A549 (cell line): ENCODE results near the gene BAIAP2L1. TPM values are rescaled to one million over a fixed set of nuclear protein-coding genes. Genes with fewer than 3 reads are reported as not detected.

ENCODE experiments used
- ATAC-seq, 2 experiments: fragments of 200-7000 bp in 1 of 2; fragments of >200 bp in 1 of 2; cut with Nextera tagmentation in 1 of 2; cut with Tn5 transposase in 1 of 2; 3 replicates each; pipeline versions ENCODE4 v1.8.0 to v1.9.1; 2018 to 2020; ENCODE audit warnings: mild to moderate bottlenecking in 1 of 2, moderate library complexity in 1 of 2
- CTCF ChIA-PET: fragments of 300-600 bp; sonication (Branson Sonifier 250); formaldehyde crosslinking; extraction: SDS; loops from one replicate; lab custom pipeline; 2021; ENCODE audit warnings: antibody characterized with exemption, inconsistent platforms; lab: Yijun Ruan, JAX
- POLR2A ChIA-PET: fragments of 350-600 bp; formaldehyde crosslinking; extraction: SDS; loops from one replicate; lab custom pipeline; 2021; ENCODE audit warnings: antibody characterized with exemption, inconsistent platforms; lab: Yijun Ruan, JAX
- DNase-seq, 2 experiments: peaks; one replicate each; pipeline versions ENCODE4 v3.0.0 to v3.0.0-alpha.2; 2011 to 2016; ENCODE audit warnings: low read depth in 1 of 2, low spot score in 1 of 2
- FAIRE-seq: peaks from 2 replicates; lab custom pipeline; 2011; peaks lifted over from hg19 to GRCh38; lab: Jason Lieb, UNC
- H3K27ac ChIP-seq, 2 experiments: fragments of >200 bp; sonication (Bioruptor Twin); formaldehyde crosslinking; 3 replicates each; pipeline ENCODE4 v1.5.1; 2016 to 2017
- H3K4me1 ChIP-seq: fragments of >200 bp; sonication (Bioruptor Twin); formaldehyde crosslinking; 3 replicates; pipeline ENCODE4 v1.6.1; 2016
- H3K4me2 ChIP-seq: fragments of >200 bp; sonication (Bioruptor Twin); formaldehyde crosslinking; 3 replicates; pipeline ENCODE4 v1.6.1; 2016
- H3K4me3 ChIP-seq: fragments of >200 bp; sonication (Bioruptor Twin); formaldehyde crosslinking; 3 replicates; pipeline ENCODE4 v1.5.1; 2016
- H3K9me3 ChIP-seq: fragments of >200 bp; sonication (Bioruptor Twin); formaldehyde crosslinking; 3 replicates; pipeline ENCODE4 v1.6.1; 2016
- CBX8 ChIP-seq: fragments of 200-600 bp; sonication (generic); IDR thresholded peaks from 2 replicates; pipeline ENCODE4 v1.6.1; 2016
- CHD2 ChIP-seq: fragments of 150-350 bp; IDR thresholded peaks from 2 replicates; pipeline ENCODE4 v1.6.1; 2014; ENCODE audit warnings: low read length; ENCODE audit not compliant: partially characterized antibody
- CHD4 ChIP-seq: fragments of 200-600 bp; sonication (generic); IDR thresholded peaks from 2 replicates; pipeline ENCODE4 v1.6.1; 2016; ENCODE audit warnings: antibody characterized with exemption, mild to moderate bottlenecking, borderline replicate concordance
- EP300 ChIP-seq, 2 experiments: fragments of >200 bp; sonication (Bioruptor Twin); formaldehyde crosslinking; IDR thresholded peaks; 2 replicates in 1 of 2; 3 replicates in 1 of 2; pipeline ENCODE4 v1.6.1; 2016 to 2017
- ESRRA ChIP-seq: fragments of 150-350 bp; IDR thresholded peaks from 2 replicates; pipeline ENCODE4 v1.6.1; 2014; ENCODE audit warnings: mild to moderate bottlenecking, low read length, borderline replicate concordance
- FOSB ChIP-seq: fragments of 250-450 bp; sonication (Bioruptor Pico); IDR thresholded peaks from 2 replicates; pipeline ENCODE4 v1.5.0; 2020; ENCODE audit warnings: mild to moderate bottlenecking, moderate library complexity
- FOSL2 ChIP-seq, 2 experiments: fragments of 450-650 bp in 1 of 2; fragments of >200 bp in 1 of 2; sonication (Bioruptor Twin) in 1 of 2; formaldehyde crosslinking; IDR thresholded peaks; 2 replicates each; pipeline versions ENCODE4 v1.5.0 to v1.6.1; 2016 to 2020; ENCODE audit warnings: mild to moderate bottlenecking in 1 of 2, moderate library complexity in 1 of 2
- FOXS1 ChIP-seq: fragments of 250-450 bp; sonication (Bioruptor Pico); IDR thresholded peaks from 2 replicates; pipeline ENCODE4 v1.5.0; 2020; ENCODE audit warnings: mild to moderate bottlenecking, moderate library complexity
- HDAC2 ChIP-seq: fragments of 200-600 bp; sonication (generic); IDR thresholded peaks from 2 replicates; pipeline ENCODE4 v1.6.1; 2016
- HOXB13 ChIP-seq: fragments of 250-450 bp; sonication (Bioruptor Pico); IDR thresholded peaks from 2 replicates; pipeline ENCODE4 v1.5.0; 2020; ENCODE audit warnings: low read depth, mild to moderate bottlenecking, moderate library complexity
- JUN ChIP-seq, 2 experiments: fragments of >200 bp; sonication (Bioruptor Twin); formaldehyde crosslinking; IDR thresholded peaks; 2 replicates in 1 of 2; 3 replicates in 1 of 2; pipeline ENCODE4 v1.6.1; 2016 to 2017
- KDM1A ChIP-seq: fragments of 200-600 bp; sonication (generic); IDR thresholded peaks from 2 replicates; pipeline ENCODE4 v1.6.1; 2016; ENCODE audit warnings: low read depth, mild to moderate bottlenecking
- MAFK ChIP-seq: fragments of 450-650 bp; IDR thresholded peaks from 2 replicates; pipeline ENCODE4 v1.6.1; 2014; ENCODE audit not compliant: partially characterized antibody
- MAZ ChIP-seq: fragments of 150-350 bp; IDR thresholded peaks from 2 replicates; pipeline ENCODE4 v1.6.1; 2014; ENCODE audit warnings: antibody characterized with exemption, low read depth, low read length, borderline replicate concordance
- NFE2L2 ChIP-seq: fragments of 150-350 bp; conservative IDR thresholded peaks from 2 replicates; pipeline ENCODE4 v1.6.1; 2014; ENCODE audit warnings: low read length
- NPAS2 ChIP-seq: fragments of 250-450 bp; sonication (Bioruptor Pico); IDR thresholded peaks from 2 replicates; pipeline ENCODE4 v1.8.0; 2022; ENCODE audit warnings: mild to moderate bottlenecking, moderate library complexity, borderline replicate concordance
- PHF8 ChIP-seq: fragments of 200-600 bp; sonication (generic); IDR thresholded peaks from 2 replicates; pipeline ENCODE4 v1.6.1; 2016; ENCODE audit warnings: low read depth, mild to moderate bottlenecking, antibody characterized with exemption, moderate library complexity, borderline replicate concordance
- POLR2AphosphoS2 ChIP-seq: conservative IDR thresholded peaks from 2 replicates; pipeline ENCODE4 v1.6.1; 2012; ENCODE audit warnings: low read length, improper control_type of control experiment, inconsistent platforms
- RAD21 ChIP-seq, 2 experiments: fragments of >200 bp in 1 of 2; sonication (Bioruptor Twin) in 1 of 2; formaldehyde crosslinking in 1 of 2; IDR thresholded peaks in 1 of 2; conservative IDR thresholded peaks in 1 of 2; 2 replicates in 1 of 2; 3 replicates in 1 of 2; pipeline ENCODE4 v1.6.1; 2012 to 2018; ENCODE audit warnings: inconsistent platforms in 1 of 2
- RARB ChIP-seq: fragments of 250-450 bp; sonication (Bioruptor Pico); IDR thresholded peaks from 2 replicates; pipeline ENCODE4 v1.8.0; 2021; ENCODE audit warnings: mild to moderate bottlenecking, moderate library complexity
- RFX5 ChIP-seq: fragments of 450-650 bp; IDR thresholded peaks from 2 replicates; pipeline ENCODE4 v1.7.1; 2014; ENCODE audit warnings: antibody characterized with exemption, mild to moderate bottlenecking, moderate library complexity
- RNF2 ChIP-seq: fragments of 200-600 bp; sonication (generic); IDR thresholded peaks from 2 replicates; pipeline ENCODE4 v1.6.1; 2016; ENCODE audit warnings: low read depth, mild to moderate bottlenecking, antibody characterized with exemption, moderate library complexity, borderline replicate concordance
- SMC3 ChIP-seq: fragments of >200 bp; sonication (Bioruptor Twin); formaldehyde crosslinking; IDR thresholded peaks from 3 replicates; pipeline ENCODE4 v1.6.1; 2018; ENCODE audit warnings: inconsistent platforms
- ZNF302 ChIP-seq: fragments of 250-450 bp; sonication (Bioruptor Pico); IDR thresholded peaks from 2 replicates; pipeline ENCODE4 v1.9.0; 2021; ENCODE audit warnings: inconsistent platforms, mild to moderate bottlenecking, moderate library complexity
- WGBS: methylation state at CpG from one replicate; pipeline ENCODE4 v1.1.6; 2017; ENCODE audit errors: missing lambda C conversion rate; 5-methylcytosine and 5-hydroxymethylcytosine counted together
- polyA plus RNA-seq, 4 experiments: library from polyadenylated mRNA; depleted of rRNA in 3 of 4; stranded (reverse); fragments of >200 nt; fragmentation: RNase III in 1 of 4; extraction: RNeasy Plus Mini Kit Qiagen cat#74134 plus additional on column Dnase treatment in 1 of 4; gene quantifications; 2 replicates in 3 of 4; 3 replicates in 1 of 4; pipeline ENCODE4 v1.2.3, GENCODE V29; 2011 to 2017
- TF ChIP-seq, protein P1 (sequence below): fragments of 450-650 bp; IDR thresholded peaks from 2 replicates; pipeline ENCODE4 v1.6.1; 2014; ENCODE audit warnings: antibody characterized with exemption
- TF ChIP-seq, protein P2 (sequence below): fragments of 250-450 bp; sonication (Bioruptor Pico); IDR thresholded peaks from 2 replicates; pipeline ENCODE4 v1.5.0; 2020; ENCODE audit warnings: low read depth, mild to moderate bottlenecking, moderate library complexity
- TF ChIP-seq, protein P3 (sequence below): fragments of >200 bp; sonication (Bioruptor Twin); formaldehyde crosslinking; IDR thresholded peaks from 3 replicates; pipeline ENCODE4 v1.5.1; 2016
- TF ChIP-seq, protein P4 (sequence below): IDR thresholded peaks from 2 replicates; pipeline ENCODE4 v1.6.1; 2012; ENCODE audit warnings: low read depth, borderline replicate concordance
- TF ChIP-seq, protein P5 (sequence below): IDR thresholded peaks from 2 replicates; pipeline ENCODE4 v1.6.1; 2012
- TF ChIP-seq, protein P6 (sequence below): fragments of 150-350 bp; IDR thresholded peaks from 2 replicates; pipeline ENCODE4 v1.6.1; 2014; ENCODE audit warnings: low read depth, mild to moderate bottlenecking, low read length

Gene BAIAP2L1
- polyA plus RNA-seq, 2 of the 4 experiments (the other 2 are of a cell fraction), result 39.4 to 89.3 TPM

DNA sequence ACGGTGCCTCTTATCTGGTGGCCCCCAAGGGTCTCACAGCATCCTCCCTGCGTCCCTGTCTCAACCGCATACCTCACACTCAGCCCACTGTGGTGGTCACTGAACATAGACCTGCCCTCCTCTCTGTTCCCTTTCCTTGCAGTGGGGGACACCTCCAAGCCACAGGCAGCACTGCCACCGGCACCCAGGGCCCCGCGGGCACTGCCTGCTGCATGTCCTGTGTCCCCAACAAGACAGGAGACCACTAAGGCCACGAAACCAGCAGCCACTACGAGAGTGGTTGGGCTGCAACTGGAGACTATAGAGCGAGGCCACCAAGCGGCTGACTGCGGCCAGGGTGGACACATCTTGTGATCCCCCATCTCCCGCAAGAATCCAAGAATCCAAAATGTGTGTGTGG, 104.1 kb downstream of the BAIAP2L1 start:
- ChIA-PET CTCF (interaction anchor here (0.6 to 4.7 kb wide), 7 partner anchors 10 to 545 kb away, joined by 3 to 45 read pairs (median 5); partner anchors contain the start of gene BAIAP2L1), POLR2A (no interaction called here)
- no peak for DNase-seq
- Histone ChIP-seq H3K9me3 (no peaks in the 10 kb centered on the region), H3K27ac (peak overlapping the region in 1 of 2 experiments; percentile 18; a peak in 2 of 6 replicates), H3K4me3 (no peak overlapping the region), H3K4me2 (no peak overlapping the region), H3K4me1 (peaks cover 13% of the 10 kb centered on the region)
- no peak for FAIRE-seq
- WGBS, result 95% methylated on average over 7 of the region's 12 CpGs
- TF ChIP-seq ZNF302 (CRISPR knock-in tag), result no peak
- TF ChIP-seq JUN (IDR thresholded peaks at IDR 0.05), result no peak
- TF ChIP-seq CBX8, result no peak
- no peak for TF ChIP-seq MAFK
- no peak for TF ChIP-seq FOXS1 (CRISPR knock-in tag)
- TF ChIP-seq, protein P1, sequence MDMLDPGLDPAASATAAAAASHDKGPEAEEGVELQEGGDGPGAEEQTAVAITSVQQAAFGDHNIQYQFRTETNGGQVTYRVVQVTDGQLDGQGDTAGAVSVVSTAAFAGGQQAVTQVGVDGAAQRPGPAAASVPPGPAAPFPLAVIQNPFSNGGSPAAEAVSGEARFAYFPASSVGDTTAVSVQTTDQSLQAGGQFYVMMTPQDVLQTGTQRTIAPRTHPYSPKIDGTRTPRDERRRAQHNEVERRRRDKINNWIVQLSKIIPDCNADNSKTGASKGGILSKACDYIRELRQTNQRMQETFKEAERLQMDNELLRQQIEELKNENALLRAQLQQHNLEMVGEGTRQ, result no peak
- TF ChIP-seq POLR2AphosphoS2, result no peak
- no peak for TF ChIP-seq EP300 (IDR thresholded peaks at IDR 0.05)
- no peak for TF ChIP-seq CHD4
- TF ChIP-seq MAZ, result no peak
- no peak for TF ChIP-seq HDAC2
- no peak for TF ChIP-seq PHF8
- TF ChIP-seq RARB (CRISPR knock-in tag), result no peak
- TF ChIP-seq, protein P2, sequence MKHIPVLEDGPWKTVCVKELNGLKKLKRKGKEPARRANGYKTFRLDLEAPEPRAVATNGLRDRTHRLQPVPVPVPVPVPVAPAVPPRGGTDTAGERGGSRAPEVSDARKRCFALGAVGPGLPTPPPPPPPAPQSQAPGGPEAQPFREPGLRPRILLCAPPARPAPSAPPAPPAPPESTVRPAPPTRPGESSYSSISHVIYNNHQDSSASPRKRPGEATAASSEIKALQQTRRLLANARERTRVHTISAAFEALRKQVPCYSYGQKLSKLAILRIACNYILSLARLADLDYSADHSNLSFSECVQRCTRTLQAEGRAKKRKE, result no peak
- no peak for TF ChIP-seq RAD21 (conservative IDR thresholded peaks at IDR 0.05 in 1 of 2, IDR thresholded peaks at IDR 0.05 in 1 of 2)
- no peak for TF ChIP-seq KDM1A
- no peak for TF ChIP-seq RFX5
- no peak for TF ChIP-seq FOSL2 (IDR thresholded peaks at IDR 0.05)
- TF ChIP-seq FOSL2 (CRISPR knock-in tag; IDR thresholded peaks at IDR 0.05), result no peak
- TF ChIP-seq CHD2, result no peak
- TF ChIP-seq, protein P3, sequence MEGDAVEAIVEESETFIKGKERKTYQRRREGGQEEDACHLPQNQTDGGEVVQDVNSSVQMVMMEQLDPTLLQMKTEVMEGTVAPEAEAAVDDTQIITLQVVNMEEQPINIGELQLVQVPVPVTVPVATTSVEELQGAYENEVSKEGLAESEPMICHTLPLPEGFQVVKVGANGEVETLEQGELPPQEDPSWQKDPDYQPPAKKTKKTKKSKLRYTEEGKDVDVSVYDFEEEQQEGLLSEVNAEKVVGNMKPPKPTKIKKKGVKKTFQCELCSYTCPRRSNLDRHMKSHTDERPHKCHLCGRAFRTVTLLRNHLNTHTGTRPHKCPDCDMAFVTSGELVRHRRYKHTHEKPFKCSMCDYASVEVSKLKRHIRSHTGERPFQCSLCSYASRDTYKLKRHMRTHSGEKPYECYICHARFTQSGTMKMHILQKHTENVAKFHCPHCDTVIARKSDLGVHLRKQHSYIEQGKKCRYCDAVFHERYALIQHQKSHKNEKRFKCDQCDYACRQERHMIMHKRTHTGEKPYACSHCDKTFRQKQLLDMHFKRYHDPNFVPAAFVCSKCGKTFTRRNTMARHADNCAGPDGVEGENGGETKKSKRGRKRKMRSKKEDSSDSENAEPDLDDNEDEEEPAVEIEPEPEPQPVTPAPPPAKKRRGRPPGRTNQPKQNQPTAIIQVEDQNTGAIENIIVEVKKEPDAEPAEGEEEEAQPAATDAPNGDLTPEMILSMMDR, result no peak
- ATAC-seq, result no peak

DNA sequence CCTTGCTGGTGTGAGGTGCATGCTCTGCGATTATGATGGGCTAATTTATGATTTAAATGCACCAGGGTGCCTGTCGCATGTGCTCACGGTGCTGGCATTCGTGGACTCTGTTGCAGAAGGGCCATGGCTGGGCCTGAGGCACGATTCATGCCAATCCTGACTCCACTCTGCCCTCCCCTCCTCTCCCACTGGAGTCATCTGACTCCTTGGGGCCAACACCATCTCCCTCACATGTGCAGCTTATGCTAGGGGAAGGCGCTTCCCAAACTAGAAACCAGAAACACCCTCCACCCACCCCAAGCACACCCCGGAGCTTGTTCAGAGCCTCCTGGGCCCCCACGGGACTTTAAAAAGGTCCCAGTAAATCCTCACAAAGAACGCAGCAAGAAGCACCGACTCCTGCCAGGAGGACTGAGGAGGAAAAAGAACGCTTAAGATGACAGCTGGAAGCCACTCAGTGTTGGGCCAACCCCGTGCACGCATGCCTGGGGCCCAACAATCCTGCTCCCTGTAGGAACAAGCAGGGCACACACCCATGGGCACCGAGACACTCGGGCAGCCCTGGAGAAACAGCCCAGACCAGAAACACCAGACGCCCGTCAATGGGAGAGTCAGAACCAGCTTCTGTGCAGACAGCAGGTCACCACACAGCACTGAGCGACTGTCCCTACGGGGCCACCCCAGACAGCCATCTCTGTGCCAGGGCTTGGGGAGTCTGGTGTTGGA, 105.3 kb downstream of the BAIAP2L1 start:
- FAIRE-seq (no peak), DNase-seq (no peak)
- Histone ChIP-seq H3K4me3 (no peak overlapping the region), H3K4me1 (peaks cover 13% of the 10 kb centered on the region), H3K4me2 (no peak overlapping the region), H3K27ac (peak overlapping the region; percentile 40 to 81; a peak in 4 of 6 replicates)
- WGBS, result 81% methylated on average over 19 of the region's 19 CpGs
- no peak for TF ChIP-seq HOXB13
- TF ChIP-seq, protein P4, sequence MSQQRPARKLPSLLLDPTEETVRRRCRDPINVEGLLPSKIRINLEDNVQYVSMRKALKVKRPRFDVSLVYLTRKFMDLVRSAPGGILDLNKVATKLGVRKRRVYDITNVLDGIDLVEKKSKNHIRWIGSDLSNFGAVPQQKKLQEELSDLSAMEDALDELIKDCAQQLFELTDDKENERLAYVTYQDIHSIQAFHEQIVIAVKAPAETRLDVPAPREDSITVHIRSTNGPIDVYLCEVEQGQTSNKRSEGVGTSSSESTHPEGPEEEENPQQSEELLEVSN, result no peak
- no peak for TF ChIP-seq RNF2
- TF ChIP-seq, protein P5, sequence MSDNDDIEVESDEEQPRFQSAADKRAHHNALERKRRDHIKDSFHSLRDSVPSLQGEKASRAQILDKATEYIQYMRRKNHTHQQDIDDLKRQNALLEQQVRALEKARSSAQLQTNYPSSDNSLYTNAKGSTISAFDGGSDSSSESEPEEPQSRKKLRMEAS, result no peak
- no peak for TF ChIP-seq NPAS2 (CRISPR knock-in tag)
- TF ChIP-seq, protein P6, sequence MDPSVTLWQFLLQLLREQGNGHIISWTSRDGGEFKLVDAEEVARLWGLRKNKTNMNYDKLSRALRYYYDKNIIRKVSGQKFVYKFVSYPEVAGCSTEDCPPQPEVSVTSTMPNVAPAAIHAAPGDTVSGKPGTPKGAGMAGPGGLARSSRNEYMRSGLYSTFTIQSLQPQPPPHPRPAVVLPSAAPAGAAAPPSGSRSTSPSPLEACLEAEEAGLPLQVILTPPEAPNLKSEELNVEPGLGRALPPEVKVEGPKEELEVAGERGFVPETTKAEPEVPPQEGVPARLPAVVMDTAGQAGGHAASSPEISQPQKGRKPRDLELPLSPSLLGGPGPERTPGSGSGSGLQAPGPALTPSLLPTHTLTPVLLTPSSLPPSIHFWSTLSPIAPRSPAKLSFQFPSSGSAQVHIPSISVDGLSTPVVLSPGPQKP, result no peak
- TF ChIP-seq FOSB, result no peak
- no peak for TF ChIP-seq ESRRA
- no peak for TF ChIP-seq NFE2L2
- no peak for TF ChIP-seq SMC3
- TF ChIP-seq HDAC2, result no peak
- TF ChIP-seq, all 56 proteins: peak for 0
- peak; percentile 27 to 29; a peak in 5 of 6 replicates for ATAC-seq
- ChIA-PET POLR2A (interaction anchor here (2.7 kb wide), 1 partner anchor 105 kb away, joined by 7 read pairs; the partner anchor contains the start of gene BAIAP2L1), CTCF (interaction anchor here (0.7 to 4.7 kb wide), 11 partner anchors 11 to 130 kb away, joined by 3 to 45 read pairs (median 5); partner anchors contain the start of gene BAIAP2L1)
- H3K9me3 ChIP-seq, result no peaks in the 10 kb centered on the region
